HUES48 (cell line): ENCODE data around the gene SNRNP27.
"Not testable (repeated sequence)": the region's sequence is repeated elsewhere in the genome, so short reads cannot be mapped to it uniquely, and the experiment has no call there.

ENCODE experiments used
- H3K27ac ChIP-seq: one replicate; pipeline ENCODE4 v1.7.0; 2013; ENCODE audit warnings: low read depth, low read length, inconsistent platforms
- H3K27me3 ChIP-seq: 2 replicates; pipeline ENCODE4 v1.6.1; 2013; ENCODE audit warnings: mild to moderate bottlenecking, low read length; ENCODE audit not compliant: control insufficient read depth, insufficient read depth
- H3K36me3 ChIP-seq: 2 replicates; pipeline ENCODE4 v1.6.1; 2013; ENCODE audit warnings: low read length; ENCODE audit not compliant: control insufficient read depth, insufficient read depth
- H3K4me1 ChIP-seq: 2 replicates; pipeline ENCODE4 v1.6.1; 2013; ENCODE audit warnings: mild to moderate bottlenecking, low read length; ENCODE audit not compliant: control insufficient read depth, insufficient read depth
- H3K4me3 ChIP-seq: 2 replicates; pipeline ENCODE4 v1.5.1; 2013; ENCODE audit warnings: mild to moderate bottlenecking, low read depth, low read length
- H3K9ac ChIP-seq: 2 replicates; pipeline ENCODE4 v1.6.1; 2013; ENCODE audit warnings: mild to moderate bottlenecking, low read depth, low read length, moderate library complexity
- H3K9me3 ChIP-seq: 2 replicates; pipeline ENCODE4 v1.6.1; 2013; ENCODE audit warnings: low read length; ENCODE audit not compliant: control insufficient read depth, insufficient read depth

The SNRNP27 gene

GRCh38 chr2:69948032-69948962, 54.5 kb downstream of the SNRNP27 start:
- H3K9ac ChIP-seq, result no peak overlapping the region
- H3K27me3 ChIP-seq, result no peaks in the 10 kb centered on the region
- H3K4me1 ChIP-seq, result no peaks in the 10 kb centered on the region
- no peak overlapping the region for H3K27ac ChIP-seq
- no peaks in the 10 kb centered on the region for H3K9me3 ChIP-seq
- no peak overlapping the region for H3K4me3 ChIP-seq
- H3K36me3 ChIP-seq, result no peaks in the 10 kb centered on the region

GRCh38 chr2:69948963-69949645, 55.3 kb downstream of the SNRNP27 start:
- Histone ChIP-seq H3K27ac (no peak overlapping the region), H3K27me3 (no peaks in the 10 kb centered on the region), H3K9me3 (no peaks in the 10 kb centered on the region), H3K9ac (no peak overlapping the region), H3K4me1 (no peaks in the 10 kb centered on the region), H3K36me3 (no peaks in the 10 kb centered on the region), H3K4me3 (no peak overlapping the region)

GRCh38 chr2:69950241-69950640, 56.5 kb downstream of the SNRNP27 start:
- Histone ChIP-seq H3K27me3 (no peaks in the 10 kb centered on the region), H3K4me1 (no peaks in the 10 kb centered on the region), H3K36me3 (no peaks in the 10 kb centered on the region), H3K9ac (no peak overlapping the region), H3K9me3 (no peaks in the 10 kb centered on the region), H3K4me3 (no peak overlapping the region), H3K27ac (no peak overlapping the region)

GRCh38 chr2:69950671-69951070, 56.9 kb downstream of the SNRNP27 start:
- H3K9ac ChIP-seq, H3K27ac ChIP-seq, H3K27me3 ChIP-seq, H3K4me1 ChIP-seq, H3K36me3 ChIP-seq, H3K9me3 ChIP-seq, H3K4me3 ChIP-seq: not testable (repeated sequence)

GRCh38 chr2:69952336-69953115, 58.8 kb downstream of the SNRNP27 start:
- H3K27me3 ChIP-seq, result no peaks in the 10 kb centered on the region
- H3K4me3 ChIP-seq, result no peak overlapping the region
- H3K9me3 ChIP-seq, result no peaks in the 10 kb centered on the region
- no peaks in the 10 kb centered on the region for H3K36me3 ChIP-seq
- H3K27ac ChIP-seq, result no peak overlapping the region
- H3K9ac ChIP-seq, result no peak overlapping the region
- no peaks in the 10 kb centered on the region for H3K4me1 ChIP-seq

GRCh38 chr2:69954084-69954483, 60.3 kb downstream of the SNRNP27 start:
- Histone ChIP-seq H3K36me3 (no peaks in the 10 kb centered on the region), H3K9ac (no peak overlapping the region), H3K4me3 (no peak overlapping the region), H3K4me1 (no peaks in the 10 kb centered on the region), H3K27ac (no peak overlapping the region), H3K9me3 (no peaks in the 10 kb centered on the region), H3K27me3 (no peaks in the 10 kb centered on the region)
